Sigmoid colon (tissue), 4 donors: ENCODE results near the gene PCSK5.

Source experiments
- CTCF ChIP-seq, 4 experiments: fragments of 450-650 bp in 3 of 4; fragments of 200-600 bp in 1 of 4; IDR thresholded peaks; one replicate each; pipeline ENCODE4 v1.5.1; 2016 to 2019; ENCODE audit warnings: antibody characterized with exemption in 4 of 4, mild to moderate bottlenecking in 3 of 4, moderate library complexity in 2 of 4
- POLR2A ChIP-seq, 2 donors: fragments of 450-650 bp; IDR thresholded peaks; one replicate each; pipeline ENCODE4 v1.6.1; 2016; ENCODE audit warnings: antibody characterized with exemption in 2 of 2, mild to moderate bottlenecking in 2 of 2, moderate library complexity in 2 of 2
- POLR2AphosphoS5 ChIP-seq, 4 donors: sonication (generic); formaldehyde crosslinking; IDR thresholded peaks; one replicate each; pipeline ENCODE4 v1.6.1; 2017; ENCODE audit warnings: antibody characterized with exemption in 4 of 4

DNA sequence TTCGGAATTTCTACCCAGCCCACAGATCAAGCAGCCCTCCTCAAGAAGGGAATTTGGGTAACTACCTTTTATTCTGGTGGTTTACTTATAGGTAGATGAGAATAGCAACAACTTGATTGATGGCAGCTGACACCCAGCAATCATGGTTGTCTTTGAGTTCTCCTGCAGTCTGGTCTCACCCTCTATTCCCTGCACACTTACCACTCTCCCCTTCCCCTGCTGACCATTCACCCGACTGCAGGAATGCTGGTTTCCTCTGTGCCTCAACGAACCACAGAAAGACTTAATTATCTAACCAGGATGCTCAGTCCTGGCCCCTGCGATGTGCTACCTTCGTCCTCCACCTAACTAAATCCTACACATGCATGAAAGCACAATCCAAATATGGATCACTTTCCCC, 260.8 kb downstream of the PCSK5 start:
- TF ChIP-seq CTCF (IDR thresholded peaks at IDR 0.05) (no peak), POLR2A (IDR thresholded peaks at IDR 0.05) (no peak), POLR2AphosphoS5 (IDR thresholded peaks at IDR 0.05) (no peak)
